Left hindlimb (tissue), 1 donor: ENCODE measurements around the gene GGTLC3.
"Not testable (repeated sequence)": the region's sequence is repeated elsewhere in the genome, so short reads cannot be mapped to it uniquely, and the experiment has no call there.

Experiments used
- DNase-seq: peaks from one replicate; pipeline ENCODE4 v3.0.0-alpha.2; 2018

Gene GGTLC3

GRCh38 chr22:18512378-18512777, 5.6 kb downstream of the GGTLC3 start:
- DNase-seq = not testable (repeated sequence)

GRCh38 chr22:18511327-18511726, 6.6 kb downstream of the GGTLC3 start:
- not testable (repeated sequence) for DNase-seq

- not testable (repeated sequence) for DNase-seq
These were observed 21.7 kb downstream of the GGTLC3 start for GRCh38 chr22:18496227-18496626.
